Measurements from ENCODE around the gene PRR19. TPM values are rescaled to one million over a fixed set of nuclear protein-coding genes. Genes with fewer than 3 reads are reported as not detected.
A peak's percentile ranks its signal among the peaks of the same experiment; 100 is the strongest.

The PRR19 gene
- total and polyA plus RNA-seq, 10 of the 15 experiments (the other 5 are each of a cell fraction or from before 2014, with no cell fraction given), result 0.09 to 1.7 (median 0.73) TPM; not detected in 1

DNA sequence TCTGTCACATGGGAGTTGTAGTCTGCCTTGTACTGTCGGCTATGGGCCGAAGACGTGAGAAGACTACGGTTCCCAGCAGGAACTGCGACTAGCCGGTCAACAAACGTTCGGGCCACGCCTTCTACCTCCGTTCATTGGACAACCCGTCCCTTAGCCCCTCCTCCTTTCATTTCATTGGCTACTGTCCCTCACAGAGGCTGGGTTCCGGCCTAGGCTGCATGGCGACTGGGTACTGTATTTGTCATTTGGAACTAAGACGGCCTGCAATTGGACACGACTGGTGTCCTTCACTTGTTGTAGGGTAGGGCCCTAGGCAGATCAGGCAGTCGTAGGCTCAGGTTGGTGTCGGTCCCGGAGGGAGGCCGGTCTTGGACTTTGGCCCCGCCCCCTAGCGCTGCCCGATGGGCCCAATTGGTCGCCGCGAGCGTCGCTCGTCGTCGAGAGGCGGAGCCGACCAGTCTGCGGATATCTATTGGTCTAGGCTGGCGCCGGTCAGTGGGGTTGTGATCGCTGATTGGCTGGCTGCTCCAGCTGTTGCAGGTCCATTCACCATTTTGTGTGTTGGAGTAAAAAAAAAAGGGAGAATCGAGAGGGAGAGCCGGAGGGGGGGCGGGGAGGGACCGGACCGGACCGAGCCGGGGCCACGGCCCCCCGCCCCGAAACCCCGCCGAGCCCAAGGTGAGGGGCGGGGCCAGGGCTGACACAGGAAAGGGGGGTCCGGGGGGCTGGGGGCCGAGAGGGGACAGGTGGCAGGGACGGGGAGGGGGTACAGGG, 33.0 kb upstream of the PRR19 start, which contains the start of gene CIC (continued):
- TF ChIP-seq, protein P1, sequence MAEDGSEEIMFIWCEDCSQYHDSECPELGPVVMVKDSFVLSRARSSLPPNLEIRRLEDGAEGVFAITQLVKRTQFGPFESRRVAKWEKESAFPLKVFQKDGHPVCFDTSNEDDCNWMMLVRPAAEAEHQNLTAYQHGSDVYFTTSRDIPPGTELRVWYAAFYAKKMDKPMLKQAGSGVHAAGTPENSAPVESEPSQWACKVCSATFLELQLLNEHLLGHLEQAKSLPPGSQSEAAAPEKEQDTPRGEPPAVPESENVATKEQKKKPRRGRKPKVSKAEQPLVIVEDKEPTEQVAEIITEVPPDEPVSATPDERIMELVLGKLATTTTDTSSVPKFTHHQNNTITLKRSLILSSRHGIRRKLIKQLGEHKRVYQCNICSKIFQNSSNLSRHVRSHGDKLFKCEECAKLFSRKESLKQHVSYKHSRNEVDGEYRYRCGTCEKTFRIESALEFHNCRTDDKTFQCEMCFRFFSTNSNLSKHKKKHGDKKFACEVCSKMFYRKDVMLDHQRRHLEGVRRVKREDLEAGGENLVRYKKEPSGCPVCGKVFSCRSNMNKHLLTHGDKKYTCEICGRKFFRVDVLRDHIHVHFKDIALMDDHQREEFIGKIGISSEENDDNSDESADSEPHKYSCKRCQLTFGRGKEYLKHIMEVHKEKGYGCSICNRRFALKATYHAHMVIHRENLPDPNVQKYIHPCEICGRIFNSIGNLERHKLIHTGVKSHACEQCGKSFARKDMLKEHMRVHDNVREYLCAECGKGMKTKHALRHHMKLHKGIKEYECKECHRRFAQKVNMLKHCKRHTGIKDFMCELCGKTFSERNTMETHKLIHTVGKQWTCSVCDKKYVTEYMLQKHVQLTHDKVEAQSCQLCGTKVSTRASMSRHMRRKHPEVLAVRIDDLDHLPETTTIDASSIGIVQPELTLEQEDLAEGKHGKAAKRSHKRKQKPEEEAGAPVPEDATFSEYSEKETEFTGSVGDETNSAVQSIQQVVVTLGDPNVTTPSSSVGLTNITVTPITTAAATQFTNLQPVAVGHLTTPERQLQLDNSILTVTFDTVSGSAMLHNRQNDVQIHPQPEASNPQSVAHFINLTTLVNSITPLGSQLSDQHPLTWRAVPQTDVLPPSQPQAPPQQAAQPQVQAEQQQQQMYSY (CRISPR knock-in tag; IDR thresholded peaks at IDR 0.05), result no peak
- TF ChIP-seq EGR1 (IDR thresholded peaks at IDR 0.05; ENCODE audit: borderline replicate concordance in 1 of 2, low read depth in 2 of 2, low read length in 2 of 2) (no peak), SIX5 (IDR thresholded peaks at IDR 0.05; ENCODE audit: low read depth, low read length, severe bottlenecking) (peak; percentile 95), STAT1 (conservative IDR thresholded peaks at IDR 0.05) (peak; percentile 10; the same call in 1 of the 2 replicates), MYB (IDR thresholded peaks at IDR 0.05; ENCODE audit: borderline replicate concordance, low read depth, low read length) (no peak), FOXM1 (IDR thresholded peaks at IDR 0.05; ENCODE audit: low read depth, low read length) (no peak; the same call in 1 of the 2 replicates), MTA3 (IDR thresholded peaks at IDR 0.05; ENCODE audit: borderline replicate concordance, low read length) (no peak)
- TF ChIP-seq, protein P2, sequence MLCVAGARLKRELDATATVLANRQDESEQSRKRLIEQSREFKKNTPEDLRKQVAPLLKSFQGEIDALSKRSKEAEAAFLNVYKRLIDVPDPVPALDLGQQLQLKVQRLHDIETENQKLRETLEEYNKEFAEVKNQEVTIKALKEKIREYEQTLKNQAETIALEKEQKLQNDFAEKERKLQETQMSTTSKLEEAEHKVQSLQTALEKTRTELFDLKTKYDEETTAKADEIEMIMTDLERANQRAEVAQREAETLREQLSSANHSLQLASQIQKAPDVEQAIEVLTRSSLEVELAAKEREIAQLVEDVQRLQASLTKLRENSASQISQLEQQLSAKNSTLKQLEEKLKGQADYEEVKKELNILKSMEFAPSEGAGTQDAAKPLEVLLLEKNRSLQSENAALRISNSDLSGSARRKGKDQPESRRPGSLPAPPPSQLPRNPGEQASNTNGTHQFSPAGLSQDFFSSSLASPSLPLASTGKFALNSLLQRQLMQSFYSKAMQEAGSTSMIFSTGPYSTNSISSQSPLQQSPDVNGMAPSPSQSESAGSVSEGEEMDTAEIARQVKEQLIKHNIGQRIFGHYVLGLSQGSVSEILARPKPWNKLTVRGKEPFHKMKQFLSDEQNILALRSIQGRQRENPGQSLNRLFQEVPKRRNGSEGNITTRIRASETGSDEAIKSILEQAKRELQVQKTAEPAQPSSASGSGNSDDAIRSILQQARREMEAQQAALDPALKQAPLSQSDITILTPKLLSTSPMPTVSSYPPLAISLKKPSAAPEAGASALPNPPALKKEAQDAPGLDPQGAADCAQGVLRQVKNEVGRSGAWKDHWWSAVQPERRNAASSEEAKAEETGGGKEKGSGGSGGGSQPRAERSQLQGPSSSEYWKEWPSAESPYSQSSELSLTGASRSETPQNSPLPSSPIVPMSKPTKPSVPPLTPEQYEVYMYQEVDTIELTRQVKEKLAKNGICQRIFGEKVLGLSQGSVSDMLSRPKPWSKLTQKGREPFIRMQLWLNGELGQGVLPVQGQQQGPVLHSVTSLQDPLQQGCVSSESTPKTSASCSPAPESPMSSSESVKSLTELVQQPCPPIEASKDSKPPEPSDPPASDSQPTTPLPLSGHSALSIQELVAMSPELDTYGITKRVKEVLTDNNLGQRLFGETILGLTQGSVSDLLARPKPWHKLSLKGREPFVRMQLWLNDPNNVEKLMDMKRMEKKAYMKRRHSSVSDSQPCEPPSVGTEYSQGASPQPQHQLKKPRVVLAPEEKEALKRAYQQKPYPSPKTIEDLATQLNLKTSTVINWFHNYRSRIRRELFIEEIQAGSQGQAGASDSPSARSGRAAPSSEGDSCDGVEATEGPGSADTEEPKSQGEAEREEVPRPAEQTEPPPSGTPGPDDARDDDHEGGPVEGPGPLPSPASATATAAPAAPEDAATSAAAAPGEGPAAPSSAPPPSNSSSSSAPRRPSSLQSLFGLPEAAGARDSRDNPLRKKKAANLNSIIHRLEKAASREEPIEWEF (IDR thresholded peaks at IDR 0.05; ENCODE audit: insufficient replicate concordance, low read depth, low read length), result peak; percentile 55
- TF ChIP-seq, protein P3, sequence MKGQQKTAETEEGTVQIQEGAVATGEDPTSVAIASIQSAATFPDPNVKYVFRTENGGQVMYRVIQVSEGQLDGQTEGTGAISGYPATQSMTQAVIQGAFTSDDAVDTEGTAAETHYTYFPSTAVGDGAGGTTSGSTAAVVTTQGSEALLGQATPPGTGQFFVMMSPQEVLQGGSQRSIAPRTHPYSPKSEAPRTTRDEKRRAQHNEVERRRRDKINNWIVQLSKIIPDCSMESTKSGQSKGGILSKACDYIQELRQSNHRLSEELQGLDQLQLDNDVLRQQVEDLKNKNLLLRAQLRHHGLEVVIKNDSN (IDR thresholded peaks at IDR 0.05; ENCODE audit: borderline replicate concordance, extremely low read length, insufficient read depth, low read depth, low read length), result no peak
- TF ChIP-seq, protein P4, sequence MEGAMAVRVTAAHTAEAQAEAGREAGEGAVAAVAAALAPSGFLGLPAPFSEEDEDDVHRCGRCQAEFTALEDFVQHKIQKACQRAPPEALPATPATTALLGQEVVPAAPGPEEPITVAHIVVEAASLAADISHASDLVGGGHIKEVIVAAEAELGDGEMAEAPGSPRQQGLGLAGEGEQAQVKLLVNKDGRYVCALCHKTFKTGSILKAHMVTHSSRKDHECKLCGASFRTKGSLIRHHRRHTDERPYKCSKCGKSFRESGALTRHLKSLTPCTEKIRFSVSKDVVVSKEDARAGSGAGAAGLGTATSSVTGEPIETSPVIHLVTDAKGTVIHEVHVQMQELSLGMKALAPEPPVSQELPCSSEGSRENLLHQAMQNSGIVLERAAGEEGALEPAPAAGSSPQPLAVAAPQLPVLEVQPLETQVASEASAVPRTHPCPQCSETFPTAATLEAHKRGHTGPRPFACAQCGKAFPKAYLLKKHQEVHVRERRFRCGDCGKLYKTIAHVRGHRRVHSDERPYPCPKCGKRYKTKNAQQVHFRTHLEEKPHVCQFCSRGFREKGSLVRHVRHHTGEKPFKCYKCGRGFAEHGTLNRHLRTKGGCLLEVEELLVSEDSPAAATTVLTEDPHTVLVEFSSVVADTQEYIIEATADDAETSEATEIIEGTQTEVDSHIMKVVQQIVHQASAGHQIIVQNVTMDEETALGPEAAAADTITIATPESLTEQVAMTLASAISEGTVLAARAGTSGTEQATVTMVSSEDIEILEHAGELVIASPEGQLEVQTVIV (IDR thresholded peaks at IDR 0.05; ENCODE audit: borderline replicate concordance, partially characterized antibody), result peak; percentile 94

Data from GM12878 (cell line).